A673 (cell line): Measurements from ENCODE around the gene MTHFD2L.

Experiments used
- EZH2 ChIP-seq: fragments of 200-600 bp; sonication (generic); IDR thresholded peaks from 2 replicates; pipeline ENCODE4 v1.6.1; 2017; ENCODE audit warnings: borderline replicate concordance, low read depth, mild to moderate bottlenecking, mixed read lengths, antibody characterized with exemption, low read length; ENCODE audit not compliant: poor library complexity, severe bottlenecking
- TF ChIP-seq, protein P1 (sequence below): fragments of 300-800, 200-600 bp; sonication (generic); conservative IDR thresholded peaks from 2 replicates; pipeline ENCODE4 v1.5.1; 2017; ENCODE audit warnings: low read depth, mild to moderate bottlenecking, antibody characterized with exemption, low read length, moderate library complexity, mixed read lengths

DNA sequence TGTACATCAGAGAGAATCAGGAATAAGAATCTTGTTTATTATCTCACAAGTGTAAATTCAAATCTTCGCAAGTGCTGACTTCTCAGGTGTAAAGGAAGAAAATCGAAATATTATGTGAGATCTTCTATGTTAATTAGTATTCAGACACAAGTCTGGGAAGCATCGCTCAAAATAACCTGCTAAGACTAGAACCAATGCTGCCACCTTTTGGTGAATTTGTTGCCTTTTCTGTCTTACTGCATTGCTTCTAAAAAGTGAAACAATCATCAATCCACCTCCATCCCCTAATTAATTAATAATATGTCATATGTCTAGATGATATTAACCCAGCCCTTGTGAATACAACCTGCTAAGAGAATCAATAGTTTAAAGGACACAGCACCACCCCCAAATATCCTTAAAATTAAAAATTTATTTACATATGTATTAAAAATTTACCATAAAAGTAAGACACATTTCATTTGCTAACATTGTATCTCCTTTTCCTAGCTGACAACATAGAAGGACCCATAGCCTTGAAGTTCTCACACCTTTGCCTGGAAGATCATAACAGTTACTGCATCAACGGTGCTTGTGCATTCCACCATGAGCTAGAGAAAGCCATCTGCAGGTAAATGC is 153.9 kb downstream of the MTHFD2L start:
- TF ChIP-seq, protein P1, sequence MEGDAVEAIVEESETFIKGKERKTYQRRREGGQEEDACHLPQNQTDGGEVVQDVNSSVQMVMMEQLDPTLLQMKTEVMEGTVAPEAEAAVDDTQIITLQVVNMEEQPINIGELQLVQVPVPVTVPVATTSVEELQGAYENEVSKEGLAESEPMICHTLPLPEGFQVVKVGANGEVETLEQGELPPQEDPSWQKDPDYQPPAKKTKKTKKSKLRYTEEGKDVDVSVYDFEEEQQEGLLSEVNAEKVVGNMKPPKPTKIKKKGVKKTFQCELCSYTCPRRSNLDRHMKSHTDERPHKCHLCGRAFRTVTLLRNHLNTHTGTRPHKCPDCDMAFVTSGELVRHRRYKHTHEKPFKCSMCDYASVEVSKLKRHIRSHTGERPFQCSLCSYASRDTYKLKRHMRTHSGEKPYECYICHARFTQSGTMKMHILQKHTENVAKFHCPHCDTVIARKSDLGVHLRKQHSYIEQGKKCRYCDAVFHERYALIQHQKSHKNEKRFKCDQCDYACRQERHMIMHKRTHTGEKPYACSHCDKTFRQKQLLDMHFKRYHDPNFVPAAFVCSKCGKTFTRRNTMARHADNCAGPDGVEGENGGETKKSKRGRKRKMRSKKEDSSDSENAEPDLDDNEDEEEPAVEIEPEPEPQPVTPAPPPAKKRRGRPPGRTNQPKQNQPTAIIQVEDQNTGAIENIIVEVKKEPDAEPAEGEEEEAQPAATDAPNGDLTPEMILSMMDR: peak; percentile 57
- TF ChIP-seq EZH2: no peak
